GM03348 (cell line): Measurements from ENCODE around the gene SAMD7.

Source experiments
- DNase-seq: peaks from one replicate; pipeline ENCODE4 v3.0.0; 2012; ENCODE audit warnings: low spot score

SAMD7 gene

GRCh38 chr3:169966951-169967915, 55.9 kb downstream of the SAMD7 start:
- DNase-seq, result peak; percentile 77

GRCh38 chr3:169968224-169968885, 57.0 kb downstream of the SAMD7 start:
- no peak for DNase-seq

GRCh38 chr3:169969174-169970095, 58.1 kb downstream of the SAMD7 start:
- DNase-seq, result no peak

- DNase-seq, result no peak
Measured at GRCh38 chr3:169970847-169971246, 59.5 kb downstream of the SAMD7 start.

DNA sequence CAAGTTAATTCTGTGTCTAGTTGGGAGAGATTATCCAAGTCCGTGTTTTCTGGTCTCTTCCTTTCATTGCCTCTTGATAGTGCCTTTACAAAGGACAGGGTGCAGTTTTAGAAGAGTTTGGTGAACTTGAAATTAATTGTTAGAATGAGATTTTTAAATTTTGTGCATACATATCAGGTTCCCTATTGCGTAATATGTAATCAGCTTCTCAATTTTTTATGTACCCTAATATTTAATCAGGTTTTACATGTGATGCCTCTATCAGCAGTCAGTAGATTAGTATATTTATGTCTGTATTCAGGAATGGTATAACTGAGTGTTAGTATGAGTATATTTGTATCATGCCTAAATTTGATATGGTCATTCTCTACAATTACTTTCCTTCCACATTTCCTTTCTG, 60.1 kb downstream of the SAMD7 start:
- DNase-seq, result no peak

GRCh38 chr3:169980055-169980454, 68.7 kb downstream of the SAMD7 start:
- DNase-seq, result peak; percentile 5

DNA sequence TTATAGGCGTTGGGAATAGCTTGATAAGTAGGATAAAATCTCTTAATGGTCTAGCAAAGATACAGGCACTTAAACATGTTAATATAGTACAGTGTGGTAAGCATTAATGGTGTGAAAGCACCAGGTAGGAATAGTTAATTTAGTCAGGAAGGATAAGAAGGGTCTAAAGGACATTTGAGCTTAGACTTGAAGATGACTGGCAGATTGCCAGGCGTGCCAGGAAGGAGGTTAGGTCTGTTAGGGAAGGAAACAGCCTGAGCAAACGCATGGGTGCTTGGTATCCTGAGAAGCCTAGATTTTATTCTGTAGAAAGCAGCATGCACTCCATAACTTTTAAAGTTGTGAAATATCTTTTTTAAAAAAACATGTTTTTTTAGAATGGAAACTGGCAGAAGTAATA, 72.9 kb downstream of the SAMD7 start:
- no peak for DNase-seq
